Keratinocyte (primary cell): Measurements from ENCODE around the gene TAOK1. TPM values are rescaled to one million over a fixed set of nuclear protein-coding genes. Genes with fewer than 3 reads are reported as not detected.

Experiments
- DNase-seq: peaks from one replicate; pipeline ENCODE4 v3.0.0-alpha.2; 2011; ENCODE audit warnings: low read depth, missing footprints, low spot score
- FAIRE-seq: peaks from 2 replicates; lab custom pipeline; 2011; peaks lifted over from hg19 to GRCh38; lab: Jason Lieb, UNC
- H2AFZ ChIP-seq: 2 replicates; pipeline ENCODE4 v1.6.0; 2012; ENCODE audit warnings: low read length, control low read depth, inconsistent platforms; ENCODE audit not compliant: control insufficient read depth
- H3K27ac ChIP-seq: 2 replicates; pipeline ENCODE4 v1.5.1; 2011; ENCODE audit warnings: low read length; ENCODE audit not compliant: control insufficient read depth, insufficient read depth
- H3K27me3 ChIP-seq: 3 replicates; pipeline ENCODE4 v1.6.0; 2011; ENCODE audit warnings: low read length; ENCODE audit not compliant: control insufficient read depth, insufficient read depth; ENCODE audit errors: extremely low read depth
- H3K36me3 ChIP-seq, 2 experiments: 2 replicates in 1 of 2; 3 replicates in 1 of 2; pipeline ENCODE4 v1.5.1; 2011; ENCODE audit warnings: low read length in 2 of 2, mild to moderate bottlenecking in 1 of 2; ENCODE audit not compliant: control insufficient read depth in 2 of 2, insufficient read depth in 2 of 2; ENCODE audit errors: extremely low read depth in 1 of 2
- H3K4me1 ChIP-seq: 3 replicates; pipeline ENCODE4 v1.5.1; 2011; ENCODE audit warnings: low read length; ENCODE audit not compliant: control insufficient read depth, insufficient read depth; ENCODE audit errors: extremely low read depth
- H3K4me2 ChIP-seq: 3 replicates; pipeline ENCODE4 v1.6.0; 2011; ENCODE audit warnings: low read depth, low read length; ENCODE audit not compliant: control insufficient read depth, insufficient read depth; ENCODE audit errors: extremely low read depth
- H3K4me3 ChIP-seq, 3 experiments: fragments of 200-600 bp in 1 of 3; sonication (generic) in 1 of 3; 2 replicates in 2 of 3; 3 replicates in 1 of 3; pipeline ENCODE4 v1.5.1; 2011 to 2016; ENCODE audit warnings: low read length in 3 of 3, mild to moderate bottlenecking in 3 of 3, control low read depth in 2 of 3, inconsistent platforms in 1 of 3, low read depth in 1 of 3, mixed read lengths in 1 of 3, mixed run types in 1 of 3, moderate library complexity in 1 of 3; ENCODE audit not compliant: control insufficient read depth in 2 of 3, insufficient read depth in 2 of 3; ENCODE audit errors: extremely low read depth in 1 of 3
- H3K79me2 ChIP-seq: 2 replicates; pipeline ENCODE4 v1.6.0; 2012; ENCODE audit warnings: low read length; ENCODE audit not compliant: control insufficient read depth, insufficient read depth
- H3K9ac ChIP-seq: 3 replicates; pipeline ENCODE4 v1.6.0; 2011; ENCODE audit warnings: low read length; ENCODE audit not compliant: control insufficient read depth, insufficient read depth; ENCODE audit errors: extremely low read depth
- H3K9me1 ChIP-seq: 3 replicates; pipeline ENCODE4 v1.6.0; 2011; ENCODE audit warnings: low read length; ENCODE audit not compliant: control insufficient read depth, insufficient read depth; ENCODE audit errors: extremely low read depth
- H3K9me3 ChIP-seq: 2 replicates; pipeline ENCODE4 v1.5.1; 2012; ENCODE audit warnings: low read depth, low read length; ENCODE audit not compliant: control insufficient read depth
- H4K20me1 ChIP-seq: 3 replicates; pipeline ENCODE4 v1.6.0; 2011; ENCODE audit warnings: low read length; ENCODE audit not compliant: control insufficient read depth, insufficient read depth; ENCODE audit errors: extremely low read depth
- CTCF ChIP-seq, 3 experiments: IDR thresholded peaks in 1 of 3; conservative IDR thresholded peaks in 1 of 3; optimal IDR thresholded peaks in 1 of 3; 2 replicates in 2 of 3; 3 replicates in 1 of 3; pipeline versions ENCODE3 to v1.5.1; 2011; ENCODE audit warnings: low read length in 3 of 3, mild to moderate bottlenecking in 3 of 3, moderate library complexity in 2 of 3, control low read depth in 1 of 3, inconsistent platforms in 1 of 3; ENCODE audit not compliant: insufficient read depth in 2 of 3; ENCODE audit errors: extremely low read depth in 1 of 3
- EZH2 ChIP-seq: IDR thresholded peaks from one replicate; pipeline ENCODE4 v1.6.1; 2012; ENCODE audit warnings: inconsistent platforms, mild to moderate bottlenecking, low read length, moderate library complexity
- dilution Hi-C: fragments of 300-500 bp; cut with MboI; formaldehyde crosslinking; loops from one replicate; pipeline ENCODE4 v1.7.0; 2020; ENCODE audit warnings: low sequenced_read_pairs; ENCODE audit not compliant: extremely low pct_ligation_motif_present
- polyA plus RNA-seq, 5 experiments: library from polyadenylated mRNA; depleted of rRNA in 3 of 5; stranded (reverse) in 3 of 5; stranded (forward) in 1 of 5; unstranded in 1 of 5; fragments of >200 nt; gene quantifications; 1 replicate in 1 of 5; 2 replicates in 3 of 5; 3 replicates in 1 of 5; pipeline versions ENCODE4 v1.2.1 to v1.2.3, GENCODE V29; 2011 to 2012; ENCODE audit warnings: missing spikeins in 2 of 5, low read depth in 1 of 5, low replicate concordance in 1 of 5

Gene TAOK1
- polyA plus RNA-seq, 1 donor (not counting 4 experiments of a cell fraction or from before 2014, with no cell fraction given), result 26.7 TPM

DNA sequence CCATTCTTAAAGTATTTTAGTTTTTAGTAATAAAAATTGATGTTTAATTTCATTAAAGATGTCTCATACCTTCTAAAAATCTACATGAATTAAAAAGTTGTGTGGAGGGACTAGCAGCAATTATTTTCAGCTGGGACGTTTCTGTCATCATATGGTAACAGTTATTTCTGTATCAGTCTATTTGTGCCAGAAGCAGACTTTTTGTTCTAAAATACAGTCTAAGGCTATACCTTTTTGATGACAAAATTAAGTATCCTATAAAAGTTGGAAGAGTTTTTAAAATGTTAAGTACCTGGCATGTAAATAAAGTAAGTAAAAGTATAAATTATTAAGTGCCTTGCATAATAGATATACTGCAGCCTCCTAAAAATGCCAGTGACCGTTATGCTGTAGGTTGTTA, 5.9 kb downstream of the TAOK1 start:
- Histone ChIP-seq H3K27me3 (no peaks in the 10 kb centered on the region), H4K20me1 (peaks cover 6% of the 10 kb centered on the region)
- dilution Hi-C loops, result no loop called here

DNA sequence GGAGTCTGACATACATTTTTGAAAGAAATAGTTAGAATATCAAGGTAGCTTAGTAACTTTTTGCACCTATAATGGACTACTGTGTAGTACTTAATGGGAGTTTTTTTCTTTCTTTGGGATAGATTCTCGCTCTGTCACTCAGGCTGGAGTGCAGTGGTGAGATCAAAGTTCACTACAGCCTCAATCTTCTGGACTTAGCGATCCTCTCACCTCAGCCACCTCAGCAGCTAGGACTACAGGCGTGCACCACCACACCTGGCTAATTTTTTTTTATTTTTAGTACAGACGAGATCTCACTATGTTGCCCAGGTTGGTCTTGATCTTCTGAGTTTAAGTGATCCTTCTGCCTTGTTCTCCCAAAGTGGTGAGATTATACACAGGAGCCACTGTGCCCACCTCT, 9.5 kb downstream of the TAOK1 start:
- TF ChIP-seq CTCF (optimal IDR thresholded peaks at IDR 0.05 in 1 of 3, IDR thresholded peaks at IDR 0.05 in 1 of 3, conservative IDR thresholded peaks at IDR 0.05 in 1 of 3; ENCODE audit: extremely low read depth in 1 of 3, insufficient read depth in 2 of 3, low read length in 3 of 3) (no peak), EZH2 (no peak)
- Histone ChIP-seq H3K36me3 (peaks cover 3 to 9% of the 10 kb centered on the region in 2 experiments), H4K20me1 (peaks cover 4% of the 10 kb centered on the region), H3K9me1 (no peaks in the 10 kb centered on the region), H3K27ac (no peak overlapping the region), H2AFZ (no peak overlapping the region), H3K4me3 (no peak overlapping the region), H3K4me2 (no peak overlapping the region), H3K79me2 (peaks cover 97% of the 10 kb centered on the region), H3K4me1 (no peaks in the 10 kb centered on the region), H3K9ac (no peak overlapping the region), H3K9me3 (no peaks in the 10 kb centered on the region), H3K27me3 (no peaks in the 10 kb centered on the region)
- dilution Hi-C loops, result no loop called here
- FAIRE-seq (no peak), DNase-seq (no peak)

More for the DNA sequence above, 5.9 kb downstream of the TAOK1 start:
- H3K4me1 ChIP-seq, result peaks cover 21% of the 10 kb centered on the region
- H3K4me2 ChIP-seq, result no peak overlapping the region
- no peak for DNase-seq
- H3K4me3 ChIP-seq, result no peak overlapping the region
- TF ChIP-seq CTCF (optimal IDR thresholded peaks at IDR 0.05 in 1 of 3, IDR thresholded peaks at IDR 0.05 in 1 of 3, conservative IDR thresholded peaks at IDR 0.05 in 1 of 3; ENCODE audit: extremely low read depth in 1 of 3, insufficient read depth in 2 of 3, low read length in 3 of 3) (no peak), EZH2 (no peak)
- H3K27ac ChIP-seq, result no peak overlapping the region
- no peaks in the 10 kb centered on the region for H3K9me1 ChIP-seq
- H3K36me3 ChIP-seq, result peaks cover 1 to 3% of the 10 kb centered on the region in 2 experiments
- H3K9ac ChIP-seq, result no peak overlapping the region
- no peaks in the 10 kb centered on the region for H3K9me3 ChIP-seq
- H2AFZ ChIP-seq, result no peak overlapping the region
- no peak for FAIRE-seq
- H3K79me2 ChIP-seq, result peaks cover 96% of the 10 kb centered on the region
